Right atrium auricular region (tissue), 2 donors: ENCODE measurements around the gene GLI2. TPM values are rescaled to one million over a fixed set of nuclear protein-coding genes. Genes with fewer than 3 reads are reported as not detected.

ENCODE experiments used
- DNase-seq: peaks from one replicate; pipeline ENCODE4 v3.0.0-alpha.2; 2019; ENCODE audit warnings: low spot score
- H3K27ac ChIP-seq, 2 donors: fragments of 200-600 bp; sonication (generic); 1 replicate in 1 of 2; 2 replicates in 1 of 2; pipeline ENCODE4 v1.5.1; 2016 to 2019
- H3K27me3 ChIP-seq, 2 donors: fragments of 200-600 bp; sonication (generic); one replicate each; pipeline versions ENCODE4 v1.5.1 to v1.6.0; 2017 to 2019
- H3K36me3 ChIP-seq: fragments of 200-600 bp; sonication (generic); one replicate; pipeline ENCODE4 v1.5.1; 2016
- H3K4me1 ChIP-seq, 2 donors: fragments of 200-600 bp; sonication (generic); one replicate each; pipeline versions ENCODE4 v1.5.1 to v1.6.0; 2017 to 2019
- H3K4me3 ChIP-seq, 2 donors: fragments of 200-600 bp; sonication (generic); 1 replicate in 1 of 2; 2 replicates in 1 of 2; pipeline ENCODE4 v1.5.1; 2017 to 2019; ENCODE audit warnings: mild to moderate bottlenecking in 1 of 2, moderate library complexity in 1 of 2
- H3K9me3 ChIP-seq, 2 donors: fragments of 200-600 bp; sonication (generic); one replicate each; pipeline ENCODE4 v1.5.1; 2019
- CTCF ChIP-seq, 2 donors: fragments of 200-600 bp; sonication (generic); IDR thresholded peaks; one replicate each; pipeline ENCODE4 v1.5.1; 2019; ENCODE audit warnings: antibody characterized with exemption in 2 of 2
- total RNA-seq, 2 donors: library from RNA; depleted of rRNA; stranded (reverse); fragments of >200 nt; gene quantifications; one replicate each; pipeline ENCODE4 v1.1.0, GENCODE V29; 2016

The GLI2 gene
- total RNA-seq, 2 donors from 2014 or later = 1.5 to 3.5 TPM

- Histone ChIP-seq H3K27me3 (no peaks in the 10 kb centered on the region), H3K9me3 (peaks cover 0 to 5% of the 10 kb centered on the region in 2 donors), H3K36me3 (no peaks in the 10 kb centered on the region), H3K4me3 (no peak overlapping the region), H3K4me1 (peaks cover 0 to 3% of the 10 kb centered on the region in 2 donors), H3K27ac (no peak overlapping the region)
- peak; percentile 50 for DNase-seq
- no peak for TF ChIP-seq CTCF (IDR thresholded peaks at IDR 0.05)
Observed at GRCh38 chr2:120731175-120731574, 4.5 kb upstream of the GLI2 start.

GRCh38 chr2:120732506-120733237 lies 3.0 kb upstream of the GLI2 start:
- Histone ChIP-seq H3K27me3 (no peaks in the 10 kb centered on the region), H3K9me3 (no peaks in the 10 kb centered on the region), H3K4me1 (peaks cover 0 to 17% of the 10 kb centered on the region in 2 donors), H3K36me3 (no peaks in the 10 kb centered on the region), H3K4me3 (no peak overlapping the region), H3K27ac (no peak overlapping the region)
- peak; percentile 34 for DNase-seq
- no peak for TF ChIP-seq CTCF (IDR thresholded peaks at IDR 0.05)

GRCh38 chr2:120733238-120733932 lies 2.3 kb upstream of the GLI2 start:
- Histone ChIP-seq H3K36me3 (no peaks in the 10 kb centered on the region), H3K4me3 (no peak overlapping the region), H3K27me3 (no peaks in the 10 kb centered on the region), H3K4me1 (peaks cover 0 to 22% of the 10 kb centered on the region in 2 donors), H3K27ac (no peak overlapping the region), H3K9me3 (no peaks in the 10 kb centered on the region)
- TF ChIP-seq CTCF (IDR thresholded peaks at IDR 0.05) = no peak
- peak; percentile 48 for DNase-seq

GRCh38 chr2:120734930-120735651 lies 577 bp upstream of the GLI2 start:
- TF ChIP-seq CTCF (IDR thresholded peaks at IDR 0.05) = no peak
- peak; percentile 58 for DNase-seq
- H3K9me3 ChIP-seq = no peaks in the 10 kb centered on the region
- peak overlapping the region; percentile 36 to 60 for H3K4me3 ChIP-seq
- no peaks in the 10 kb centered on the region for H3K36me3 ChIP-seq
- peak overlapping the region; percentile 75 to 77 for H3K27ac ChIP-seq
- H3K4me1 ChIP-seq = peaks cover 0 to 22% of the 10 kb centered on the region in 2 donors
- H3K27me3 ChIP-seq = no peaks in the 10 kb centered on the region

- no peak for TF ChIP-seq CTCF (IDR thresholded peaks at IDR 0.05)
- Histone ChIP-seq H3K36me3 (no peaks in the 10 kb centered on the region), H3K9me3 (no peaks in the 10 kb centered on the region), H3K4me1 (peaks cover 0 to 31% of the 10 kb centered on the region in 2 donors), H3K27me3 (no peaks in the 10 kb centered on the region), H3K4me3 (peak overlapping the region; percentile 36 to 60), H3K27ac (peak overlapping the region; percentile 75 to 77)
- peak; percentile 52 for DNase-seq
Observed at GRCh38 chr2:120736202-120736623, 545 bp downstream of the GLI2 start.
